ENCODE measurements around the gene MEGF8.
"Not testable (repeated sequence)": the region's sequence is repeated elsewhere in the genome, so short reads cannot be mapped to it uniquely, and the experiment has no call there.

Gene MEGF8

DNA sequence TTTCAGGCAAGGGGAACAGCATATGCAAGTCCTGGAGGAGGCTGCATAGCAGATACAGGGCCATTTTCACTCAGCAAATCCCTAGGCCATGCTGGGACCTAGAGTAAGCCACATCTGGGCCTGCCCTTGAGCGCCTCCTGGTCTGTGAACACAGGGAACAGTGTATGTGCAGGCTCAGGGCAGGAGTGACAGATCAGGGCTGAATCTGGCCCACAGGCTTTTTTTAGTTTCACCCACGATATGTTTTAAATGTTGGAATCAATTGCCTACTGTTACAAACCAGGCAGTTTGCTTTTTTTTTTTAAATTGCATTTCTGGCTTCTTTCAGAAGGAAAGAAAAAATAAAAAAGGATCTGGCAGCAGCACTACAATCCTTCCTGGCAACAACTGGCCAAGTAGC is 13.8 kb upstream of the MEGF8 start:
- DNase-seq = no peak

- no peak for DNase-seq
Measured at GRCh38 chr19:42312370-42312769, 13.1 kb upstream of the MEGF8 start.

- no peak for DNase-seq
Measured at GRCh38 chr19:42313096-42313839, 12.2 kb upstream of the MEGF8 start, which contains the start of gene TMEM145. Gene TMEM145 (plus strand): TSS chr19:42313309. CDS start chr19:42313377, 68 bp downstream.

DNA sequence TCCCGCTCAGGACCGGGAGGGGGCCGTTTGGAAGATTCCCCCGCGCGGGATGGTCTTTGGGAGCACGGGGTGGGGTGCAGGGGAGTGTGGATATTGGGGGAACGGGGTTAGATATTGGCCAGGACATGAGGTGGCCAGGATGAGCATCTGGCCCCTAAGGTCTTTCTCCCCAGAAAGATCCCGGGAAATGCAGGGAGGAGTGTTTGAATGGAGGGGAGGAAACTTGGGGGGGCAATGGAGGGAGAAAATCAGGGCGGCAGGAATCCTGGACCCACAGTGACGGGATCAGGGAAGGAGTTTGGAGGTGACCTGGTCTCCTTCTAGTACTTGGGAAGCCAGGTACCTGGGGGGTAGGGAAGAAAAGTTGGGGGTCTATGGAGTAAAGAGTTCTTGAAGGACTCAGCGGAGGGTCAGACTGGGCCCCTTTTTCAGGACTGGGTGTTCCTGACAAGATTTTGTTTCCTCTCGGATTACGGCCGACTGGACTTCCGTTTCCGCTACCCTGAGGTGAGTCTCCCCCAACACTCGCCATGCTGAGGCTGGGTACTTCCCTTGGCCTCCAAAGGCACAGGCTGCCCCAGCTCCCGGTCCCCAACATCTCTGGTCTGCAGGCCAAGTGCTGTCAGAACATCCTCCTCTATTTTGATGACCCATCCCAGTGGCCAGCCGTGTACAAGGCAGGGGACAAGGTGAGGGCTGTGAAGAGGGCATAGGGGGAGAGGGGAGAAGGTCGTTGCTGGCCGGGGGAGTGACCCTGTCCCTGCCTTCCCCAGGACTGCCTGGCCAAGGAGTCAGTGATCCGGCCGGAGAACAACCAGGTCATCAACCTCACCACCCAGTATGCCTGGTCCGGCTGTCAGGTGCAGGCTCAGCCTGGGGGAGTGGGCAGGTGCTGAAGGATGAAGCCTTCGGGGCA is 11.3 kb upstream of the MEGF8 start:
- no peak for DNase-seq

- no peak for DNase-seq
Measured at GRCh38 chr19:42315024-42315423, 10.4 kb upstream of the MEGF8 start.

- DNase-seq = no peak
Measured at GRCh38 chr19:42316223-42317211, 8.9 kb upstream of the MEGF8 start.

DNA sequence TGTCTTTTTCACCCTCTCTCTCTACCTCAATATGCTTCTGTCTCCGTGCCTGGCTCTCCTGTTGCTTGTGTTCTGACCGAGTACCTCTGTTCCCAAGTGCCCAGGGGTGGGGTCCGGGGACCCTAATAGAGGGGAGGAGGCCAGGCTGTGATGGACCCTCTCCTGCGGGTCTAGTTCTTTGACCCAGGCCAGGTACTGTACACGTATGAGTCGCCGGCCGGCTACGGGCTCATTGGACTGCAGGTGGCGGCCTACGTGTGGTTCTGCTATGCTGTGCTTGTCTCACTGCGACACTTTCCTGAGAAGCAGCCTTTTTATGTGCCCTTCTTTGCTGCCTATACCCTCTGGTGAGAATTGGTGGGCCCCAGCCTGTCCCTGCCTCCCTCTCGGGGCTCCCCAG is 7.9 kb upstream of the MEGF8 start:
- DNase-seq = no peak

DNA sequence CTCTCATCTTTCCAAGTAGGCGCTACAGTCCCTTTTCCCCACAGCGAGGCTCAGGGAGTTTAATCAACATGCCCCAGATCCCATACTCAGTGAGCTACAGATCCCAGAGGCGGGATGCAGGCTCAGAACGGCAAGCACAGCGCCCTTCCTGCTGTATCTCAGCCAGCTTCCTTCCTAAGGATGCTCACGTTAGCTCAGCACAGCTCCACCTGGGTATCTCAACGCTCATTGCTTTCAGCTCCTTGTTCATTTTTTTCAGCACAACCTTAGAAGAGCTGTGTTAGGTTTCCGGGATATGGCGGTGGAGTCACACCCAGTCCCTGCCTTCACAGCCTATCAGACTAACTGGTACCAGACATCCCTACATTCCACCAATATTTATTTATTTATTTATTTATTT is 3.1 kb upstream of the MEGF8 start:
- DNase-seq = no peak

GRCh38 chr19:42323473-42323851 is 2.0 kb upstream of the MEGF8 start:
- no peak for DNase-seq

GRCh38 chr19:42323852-42324654 is 1.4 kb upstream of the MEGF8 start:
- no peak for DNase-seq

DNA sequence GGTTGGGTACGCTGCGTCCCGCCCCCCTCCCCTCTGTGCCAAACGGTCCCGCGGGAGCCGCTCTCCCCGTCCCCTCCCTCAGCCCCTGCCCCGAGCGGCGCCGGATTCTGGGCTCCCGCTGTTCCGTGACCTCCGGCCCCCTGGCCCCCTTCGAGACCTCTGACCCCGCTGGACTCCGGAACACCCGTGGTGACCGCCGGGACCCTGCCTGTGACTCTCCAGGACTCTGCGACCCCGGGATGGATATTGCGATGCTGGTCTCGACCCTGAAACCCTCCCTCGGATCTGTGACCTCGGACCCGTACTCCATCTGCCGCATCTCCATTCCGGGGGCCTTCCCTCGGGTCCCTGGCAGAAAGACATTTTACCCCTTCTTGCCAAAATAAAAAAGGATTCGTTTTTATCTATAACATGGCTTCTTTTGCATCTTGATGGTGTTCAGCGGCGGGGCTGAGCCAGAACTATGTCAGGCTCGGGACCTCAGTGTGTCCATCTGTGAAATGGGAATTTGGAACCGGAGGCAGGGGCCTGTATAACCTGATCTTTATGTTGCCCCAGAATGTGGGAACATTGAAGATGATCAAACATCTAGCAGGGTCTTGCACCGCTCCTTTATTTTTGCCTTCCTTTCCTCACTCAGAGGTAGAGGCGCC is 654 bp upstream of the MEGF8 start:
- DNase-seq = no peak

GRCh38 chr19:42325896-42326771 is 699 bp downstream of the MEGF8 start:
- DNase-seq = no peak

GRCh38 chr19:42326969-42327368 is 1.5 kb downstream of the MEGF8 start:
- DNase-seq = no peak

DNA sequence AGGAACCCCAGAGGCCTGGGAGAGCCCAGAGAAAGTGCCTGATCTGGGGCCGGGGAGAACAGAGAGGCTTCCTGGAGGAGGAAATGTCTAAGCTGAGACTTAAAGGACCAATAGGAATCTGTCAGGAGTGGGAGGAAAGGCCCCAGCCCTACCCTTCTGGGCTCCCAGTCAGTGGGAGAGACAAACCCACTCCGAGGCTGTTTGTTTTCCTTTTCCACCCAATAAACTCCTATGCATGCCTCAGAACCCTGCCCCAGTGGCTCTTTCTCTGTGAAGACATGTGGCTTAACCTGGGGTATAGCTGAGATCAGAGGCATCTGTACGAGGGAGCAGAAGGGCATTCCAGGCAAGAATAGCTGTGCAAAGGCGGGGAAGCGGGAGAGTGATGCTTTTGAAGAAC is 1.9 kb downstream of the MEGF8 start:
- no peak for DNase-seq

DNA sequence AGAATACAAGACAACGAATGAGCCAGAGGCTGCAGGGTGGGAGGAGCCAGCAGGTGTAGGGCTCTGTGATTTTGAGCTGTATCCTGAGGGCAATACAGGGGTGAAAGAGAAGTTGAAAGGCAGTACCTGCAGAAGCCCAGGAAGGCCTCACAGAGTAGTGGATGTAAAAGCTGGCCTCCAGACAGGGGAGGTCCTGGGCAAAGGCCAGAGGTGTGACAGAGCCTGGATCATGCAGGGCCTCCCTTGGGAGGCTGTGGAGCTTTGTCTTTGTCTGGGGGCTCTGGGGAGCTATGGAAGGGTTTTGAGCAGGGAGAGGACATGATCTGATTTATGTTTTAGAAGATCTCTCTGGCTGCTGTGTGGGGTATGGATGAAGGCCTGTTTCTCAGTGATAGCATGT is 2.7 kb downstream of the MEGF8 start:
- DNase-seq = no peak

- DNase-seq = no peak
Measured at GRCh38 chr19:42328854-42329253, 3.4 kb downstream of the MEGF8 start.

GRCh38 chr19:42330241-42330711 is 4.8 kb downstream of the MEGF8 start:
- DNase-seq = no peak

- not testable (repeated sequence) for DNase-seq
Measured at GRCh38 chr19:42331333-42331732, 5.9 kb downstream of the MEGF8 start.

GRCh38 chr19:42332059-42332458 is 6.6 kb downstream of the MEGF8 start:
- no peak for DNase-seq

DNA sequence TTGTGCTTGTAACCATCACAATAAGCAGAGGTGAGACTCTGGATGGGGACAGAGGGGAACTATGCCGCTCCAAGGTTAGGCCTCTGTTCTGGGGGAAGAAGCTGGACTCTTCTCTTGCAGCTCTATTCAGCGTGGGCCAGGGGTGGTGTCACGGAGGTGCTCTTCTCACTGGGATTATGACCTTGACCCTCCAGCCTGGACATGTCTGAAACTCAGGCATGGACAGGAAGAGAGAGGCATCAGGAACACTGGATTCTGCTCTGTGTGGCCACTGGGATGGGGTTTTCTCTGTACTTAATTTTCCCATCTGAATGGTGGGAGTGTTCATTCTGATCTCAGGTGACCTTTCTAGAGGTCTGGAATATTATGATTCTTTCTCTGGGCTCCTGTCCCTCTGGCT is 7.6 kb downstream of the MEGF8 start:
- no peak for DNase-seq

All from right hindlimb (tissue), 1 donor.